ENCODE data around the gene LYSET. TPM values are rescaled to one million over a fixed set of nuclear protein-coding genes. Genes with fewer than 3 reads are reported as not detected.

LYSET gene
- total RNA-seq, 1 donor from 2014 or later: 28.3 TPM

- H3K9me3 Mint-ChIP-seq (ENCODE audit: low read depth): no peaks in the 10 kb centered on the region
- H3K27ac Mint-ChIP-seq: no peak overlapping the region
- H3K27me3 Mint-ChIP-seq: no peaks in the 10 kb centered on the region
- no peak for DNase-seq (ENCODE audit: low spot score, unreplicated experiment)
- H3K4me3 Mint-ChIP-seq (ENCODE audit: low read depth): no peak overlapping the region
- H3K36me3 Mint-ChIP-seq (ENCODE audit: insufficient read depth): peaks cover 29% of the 10 kb centered on the region
- TF ChIP-seq, protein P1, sequence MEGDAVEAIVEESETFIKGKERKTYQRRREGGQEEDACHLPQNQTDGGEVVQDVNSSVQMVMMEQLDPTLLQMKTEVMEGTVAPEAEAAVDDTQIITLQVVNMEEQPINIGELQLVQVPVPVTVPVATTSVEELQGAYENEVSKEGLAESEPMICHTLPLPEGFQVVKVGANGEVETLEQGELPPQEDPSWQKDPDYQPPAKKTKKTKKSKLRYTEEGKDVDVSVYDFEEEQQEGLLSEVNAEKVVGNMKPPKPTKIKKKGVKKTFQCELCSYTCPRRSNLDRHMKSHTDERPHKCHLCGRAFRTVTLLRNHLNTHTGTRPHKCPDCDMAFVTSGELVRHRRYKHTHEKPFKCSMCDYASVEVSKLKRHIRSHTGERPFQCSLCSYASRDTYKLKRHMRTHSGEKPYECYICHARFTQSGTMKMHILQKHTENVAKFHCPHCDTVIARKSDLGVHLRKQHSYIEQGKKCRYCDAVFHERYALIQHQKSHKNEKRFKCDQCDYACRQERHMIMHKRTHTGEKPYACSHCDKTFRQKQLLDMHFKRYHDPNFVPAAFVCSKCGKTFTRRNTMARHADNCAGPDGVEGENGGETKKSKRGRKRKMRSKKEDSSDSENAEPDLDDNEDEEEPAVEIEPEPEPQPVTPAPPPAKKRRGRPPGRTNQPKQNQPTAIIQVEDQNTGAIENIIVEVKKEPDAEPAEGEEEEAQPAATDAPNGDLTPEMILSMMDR (IDR thresholded peaks at IDR 0.05; ENCODE audit: unreplicated experiment): no peak
- H3K4me1 Mint-ChIP-seq (ENCODE audit: low read depth): no peaks in the 10 kb centered on the region
Observed at GRCh38 chr14:93220509-93220908, 35.4 kb downstream of the LYSET start.

- Mint-ChIP-seq H3K27me3 (no peaks in the 10 kb centered on the region), H3K36me3 (ENCODE audit: insufficient read depth) (peaks cover 25% of the 10 kb centered on the region), H3K4me1 (ENCODE audit: low read depth) (no peaks in the 10 kb centered on the region), H3K9me3 (ENCODE audit: low read depth) (no peaks in the 10 kb centered on the region), H3K27ac (no peak overlapping the region), H3K4me3 (ENCODE audit: low read depth) (no peak overlapping the region)
- TF ChIP-seq, protein P1 (IDR thresholded peaks at IDR 0.05; ENCODE audit: unreplicated experiment): no peak
- no peak for DNase-seq (ENCODE audit: low spot score, unreplicated experiment)
Observed at GRCh38 chr14:93223565-93223964, 38.4 kb downstream of the LYSET start.

DNA sequence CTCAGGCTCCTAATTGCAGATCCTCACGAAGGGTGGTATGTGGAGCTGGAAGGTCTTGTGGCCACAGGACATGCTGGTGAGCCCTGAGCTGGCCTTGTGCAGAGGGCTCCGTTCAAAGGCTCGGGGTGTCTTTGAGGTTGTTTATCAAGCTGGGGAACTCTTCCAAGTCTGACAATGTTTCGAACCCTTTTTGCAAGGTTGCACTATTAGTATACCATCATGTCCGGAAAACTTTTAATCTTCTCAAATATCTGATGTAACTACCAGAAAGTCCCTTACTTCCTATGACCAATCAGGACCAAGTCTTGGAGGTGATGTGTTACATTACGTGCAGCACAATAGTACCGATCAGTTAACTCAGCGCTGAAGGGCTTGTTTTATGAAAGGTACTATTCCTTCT, 43.4 kb downstream of the LYSET start:
- Mint-ChIP-seq H3K9me3 (ENCODE audit: low read depth) (no peaks in the 10 kb centered on the region), H3K27me3 (no peaks in the 10 kb centered on the region), H3K27ac (no peak overlapping the region), H3K4me3 (ENCODE audit: low read depth) (no peak overlapping the region), H3K36me3 (ENCODE audit: insufficient read depth) (peaks cover 9% of the 10 kb centered on the region), H3K4me1 (ENCODE audit: low read depth) (no peaks in the 10 kb centered on the region)
- TF ChIP-seq, protein P1 (IDR thresholded peaks at IDR 0.05; ENCODE audit: unreplicated experiment): no peak
- no peak for DNase-seq (ENCODE audit: low spot score, unreplicated experiment)

GRCh38 chr14:93230539-93230938, 45.4 kb downstream of the LYSET start:
- peaks cover 6% of the 10 kb centered on the region for H3K36me3 Mint-ChIP-seq (ENCODE audit: insufficient read depth)
- no peak overlapping the region for H3K4me3 Mint-ChIP-seq (ENCODE audit: low read depth)
- H3K27ac Mint-ChIP-seq: no peak overlapping the region
- no peaks in the 10 kb centered on the region for H3K9me3 Mint-ChIP-seq (ENCODE audit: low read depth)
- no peaks in the 10 kb centered on the region for H3K4me1 Mint-ChIP-seq (ENCODE audit: low read depth)
- H3K27me3 Mint-ChIP-seq: peaks cover 4% of the 10 kb centered on the region
- TF ChIP-seq, protein P1 (IDR thresholded peaks at IDR 0.05; ENCODE audit: unreplicated experiment): no peak
- no peak for DNase-seq (ENCODE audit: low spot score, unreplicated experiment)

- no peaks in the 10 kb centered on the region for H3K9me3 Mint-ChIP-seq (ENCODE audit: low read depth)
- no peak for DNase-seq (ENCODE audit: low spot score, unreplicated experiment)
- H3K4me1 Mint-ChIP-seq (ENCODE audit: low read depth): no peaks in the 10 kb centered on the region
- H3K4me3 Mint-ChIP-seq (ENCODE audit: low read depth): no peak overlapping the region
- no peak overlapping the region for H3K27ac Mint-ChIP-seq
- peaks cover 5% of the 10 kb centered on the region for H3K36me3 Mint-ChIP-seq (ENCODE audit: insufficient read depth)
- TF ChIP-seq, protein P1 (IDR thresholded peaks at IDR 0.05; ENCODE audit: unreplicated experiment): no peak
- peaks cover 4% of the 10 kb centered on the region for H3K27me3 Mint-ChIP-seq
Observed at GRCh38 chr14:93231129-93231979, 46.2 kb downstream of the LYSET start.

Measured in progenitor cell of endocrine pancreas (in vitro differentiated cells).